ENCODE measurements around the gene ANO10.

ANO10 gene

GRCh38 chr3:43345877-43346276 is 275.9 kb downstream of the ANO10 start:
- DNase-seq (ENCODE audit: low spot score): no peak
- ChIA-PET CTCF (interaction anchor here (0.9 kb wide), 1 partner anchor 10 kb away, joined by 3 read pairs; no protein-coding TSS in a partner anchor), POLR2A (ENCODE audit: low non-redundant PET) (no interaction called here)

GRCh38 chr3:43345246-43345645 is 276.6 kb downstream of the ANO10 start:
- no peak overlapping the region; the same call in 1 of the 2 replicates for H3K27ac ChIP-seq
- no peak for TF ChIP-seq CTCF (conservative IDR thresholded peaks at IDR 0.05; ENCODE audit: low read depth)
- no peak for DNase-seq (ENCODE audit: low spot score)
- CTCF ChIA-PET: interaction anchor here (0.5 kb wide), 1 partner anchor 222 kb away, joined by 3 read pairs; no protein-coding TSS in a partner anchor
- POLR2A ChIA-PET (ENCODE audit: low non-redundant PET): no interaction called here

More at GRCh38 chr3:43345877-43346276, 275.9 kb downstream of the ANO10 start:
- TF ChIP-seq CTCF (conservative IDR thresholded peaks at IDR 0.05; ENCODE audit: low read depth): no peak
- H3K27ac ChIP-seq: no peak overlapping the region

GRCh38 chr3:43344520-43344919 is 277.3 kb downstream of the ANO10 start:
- POLR2A ChIA-PET (ENCODE audit: low non-redundant PET): no interaction called here
- H3K27ac ChIP-seq: no peak overlapping the region
- DNase-seq (ENCODE audit: low spot score): no peak
- no peak for TF ChIP-seq CTCF (conservative IDR thresholded peaks at IDR 0.05; ENCODE audit: low read depth)
- CTCF ChIA-PET: interaction anchor here (0.5 kb wide), 1 partner anchor 221 kb away, joined by 3 read pairs; no protein-coding TSS in a partner anchor

GRCh38 chr3:43343815-43344214 is 278.0 kb downstream of the ANO10 start:
- CTCF ChIA-PET: interaction anchor here (0.7 kb wide), 1 partner anchor 76 kb away, joined by 4 read pairs; no protein-coding TSS in a partner anchor
- POLR2A ChIA-PET (ENCODE audit: low non-redundant PET): no interaction called here
- TF ChIP-seq CTCF (conservative IDR thresholded peaks at IDR 0.05; ENCODE audit: low read depth): no peak
- no peak overlapping the region for H3K27ac ChIP-seq
- no peak for DNase-seq (ENCODE audit: low spot score)

- CTCF ChIA-PET: no interaction called here
- H3K27ac ChIP-seq: no peak overlapping the region
- no peak for DNase-seq (ENCODE audit: low spot score)
- TF ChIP-seq CTCF (conservative IDR thresholded peaks at IDR 0.05; ENCODE audit: low read depth): no peak
- POLR2A ChIA-PET (ENCODE audit: low non-redundant PET): no interaction called here
Measured at GRCh38 chr3:43343185-43343584, 278.6 kb downstream of the ANO10 start.

- no peak for TF ChIP-seq CTCF (conservative IDR thresholded peaks at IDR 0.05; ENCODE audit: low read depth)
- ChIA-PET CTCF (no interaction called here), POLR2A (ENCODE audit: low non-redundant PET) (no interaction called here)
- no peak for DNase-seq (ENCODE audit: low spot score)
- H3K27ac ChIP-seq: no peak overlapping the region
Measured at GRCh38 chr3:43341788-43342187, 280.0 kb downstream of the ANO10 start.

GRCh38 chr3:43340403-43340802 is 281.4 kb downstream of the ANO10 start:
- POLR2A ChIA-PET (ENCODE audit: low non-redundant PET): no interaction called here
- CTCF ChIA-PET: no interaction called here
- TF ChIP-seq CTCF (conservative IDR thresholded peaks at IDR 0.05; ENCODE audit: low read depth): no peak
- DNase-seq (ENCODE audit: low spot score): no peak
- no peak overlapping the region for H3K27ac ChIP-seq
